BJ (cell line): ENCODE measurements around the gene EPHA3. TPM values are rescaled to one million over a fixed set of nuclear protein-coding genes. Genes with fewer than 3 reads are reported as not detected.

Source experiments
- CTCF ChIA-PET: fragments of 350-600 bp; formaldehyde crosslinking; extraction: SDS; loops from one replicate; lab custom pipeline; 2021; ENCODE audit warnings: antibody characterized with exemption, inconsistent platforms; lab: Yijun Ruan, JAX
- POLR2A ChIA-PET: fragments of 300-600 bp; sonication (Branson Sonifier 250); formaldehyde crosslinking; extraction: SDS; loops from one replicate; lab custom pipeline; 2021; ENCODE audit warnings: antibody characterized with exemption; lab: Charles Lee
- DNase-seq: peaks from one replicate; pipeline ENCODE4 v3.0.0-alpha.2; 2011; ENCODE audit warnings: low read depth
- H3K27me3 ChIP-seq: 2 replicates; pipeline ENCODE4 v1.6.0; 2011; ENCODE audit warnings: low read length; ENCODE audit not compliant: control insufficient read depth, insufficient read depth
- H3K36me3 ChIP-seq: 2 replicates; pipeline ENCODE4 v1.5.1; 2011; ENCODE audit warnings: low read length; ENCODE audit not compliant: control insufficient read depth, insufficient read depth
- H3K4me3 ChIP-seq: 2 replicates; pipeline ENCODE4 v1.5.1; 2011; ENCODE audit warnings: low read depth, mild to moderate bottlenecking, control low read depth, low read length
- polyA plus RNA-seq: library from polyadenylated mRNA; depleted of rRNA; stranded (reverse); fragments of >200 nt; gene quantifications from 2 replicates; pipeline ENCODE4 v1.2.3, GENCODE V29; 2011
- TF ChIP-seq, protein P1 (sequence below): IDR thresholded peaks from 2 replicates; pipeline ENCODE4 v1.5.1; 2011; ENCODE audit warnings: low read depth, mild to moderate bottlenecking, control low read depth, inconsistent platforms, low read length, moderate library complexity; ENCODE audit not compliant: insufficient read depth

EPHA3 gene
- polyA plus RNA-seq, 1 experiment: 0.12 TPM

DNA sequence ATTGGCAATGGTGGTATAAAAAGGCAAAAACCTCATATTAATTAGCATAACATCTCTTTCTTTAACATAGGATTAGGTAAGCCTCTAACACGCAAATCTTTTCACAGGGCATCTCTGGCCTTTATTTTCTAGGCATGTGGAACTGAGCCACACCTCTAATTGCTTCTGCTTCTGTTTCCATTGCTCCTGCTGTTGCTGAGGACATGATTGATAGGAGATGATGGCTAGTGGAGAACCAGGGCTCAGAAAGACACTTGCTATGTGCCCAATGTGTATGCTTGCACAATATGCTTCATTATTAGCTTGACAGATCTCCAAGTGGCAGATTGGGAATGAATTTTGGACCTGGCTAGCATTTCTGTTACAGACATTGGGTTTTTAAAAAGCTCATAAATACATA is 114.5 kb downstream of the EPHA3 start:
- Histone ChIP-seq H3K36me3 (no peaks in the 10 kb centered on the region), H3K4me3 (no peak overlapping the region), H3K27me3 (no peaks in the 10 kb centered on the region)
- CTCF ChIA-PET: no interaction called here
- DNase-seq: no peak
- TF ChIP-seq, protein P1, sequence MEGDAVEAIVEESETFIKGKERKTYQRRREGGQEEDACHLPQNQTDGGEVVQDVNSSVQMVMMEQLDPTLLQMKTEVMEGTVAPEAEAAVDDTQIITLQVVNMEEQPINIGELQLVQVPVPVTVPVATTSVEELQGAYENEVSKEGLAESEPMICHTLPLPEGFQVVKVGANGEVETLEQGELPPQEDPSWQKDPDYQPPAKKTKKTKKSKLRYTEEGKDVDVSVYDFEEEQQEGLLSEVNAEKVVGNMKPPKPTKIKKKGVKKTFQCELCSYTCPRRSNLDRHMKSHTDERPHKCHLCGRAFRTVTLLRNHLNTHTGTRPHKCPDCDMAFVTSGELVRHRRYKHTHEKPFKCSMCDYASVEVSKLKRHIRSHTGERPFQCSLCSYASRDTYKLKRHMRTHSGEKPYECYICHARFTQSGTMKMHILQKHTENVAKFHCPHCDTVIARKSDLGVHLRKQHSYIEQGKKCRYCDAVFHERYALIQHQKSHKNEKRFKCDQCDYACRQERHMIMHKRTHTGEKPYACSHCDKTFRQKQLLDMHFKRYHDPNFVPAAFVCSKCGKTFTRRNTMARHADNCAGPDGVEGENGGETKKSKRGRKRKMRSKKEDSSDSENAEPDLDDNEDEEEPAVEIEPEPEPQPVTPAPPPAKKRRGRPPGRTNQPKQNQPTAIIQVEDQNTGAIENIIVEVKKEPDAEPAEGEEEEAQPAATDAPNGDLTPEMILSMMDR: no peak
- POLR2A ChIA-PET: no interaction called here

DNA sequence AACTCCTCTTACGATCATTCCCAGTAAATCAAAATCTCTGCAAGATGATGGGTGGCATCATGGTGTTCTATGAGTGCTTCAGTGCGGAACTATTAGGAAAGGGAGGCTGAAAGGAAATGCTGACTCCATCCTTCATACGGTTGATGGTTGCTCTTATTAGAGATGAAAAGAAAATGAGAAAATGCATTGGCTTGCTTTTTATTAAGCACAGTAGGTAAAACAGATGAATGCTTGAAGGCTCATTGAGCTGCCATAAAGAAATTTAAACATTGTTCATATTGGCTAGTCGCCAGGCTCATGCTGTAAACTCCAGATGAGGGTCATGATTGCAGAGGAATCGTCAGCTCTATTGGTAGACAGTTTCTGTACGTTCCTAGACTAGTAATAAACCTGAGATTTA is 115.8 kb downstream of the EPHA3 start:
- ChIA-PET POLR2A (no interaction called here), CTCF (no interaction called here)
- Histone ChIP-seq H3K4me3 (no peak overlapping the region), H3K27me3 (no peaks in the 10 kb centered on the region), H3K36me3 (no peaks in the 10 kb centered on the region)
- no peak for DNase-seq
- TF ChIP-seq, protein P1: no peak

DNA sequence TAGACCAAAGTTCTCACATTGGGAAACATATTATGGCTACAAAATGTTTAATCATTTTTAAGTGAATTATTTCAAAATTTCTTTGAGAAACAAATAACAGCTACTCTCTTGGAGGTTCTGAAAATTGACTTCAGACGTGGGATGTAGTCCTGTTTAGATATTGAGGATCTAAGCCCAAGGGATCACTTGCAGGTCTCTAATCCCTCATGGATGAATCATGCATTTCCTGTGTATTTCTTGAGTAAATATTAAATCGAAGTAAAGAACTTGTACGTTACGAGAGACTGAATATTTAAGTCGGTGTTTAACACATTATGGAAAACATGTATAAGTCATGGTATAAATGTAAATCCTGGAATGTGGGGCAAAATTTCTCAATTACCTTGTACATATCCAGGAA is 119.8 kb downstream of the EPHA3 start:
- TF ChIP-seq, protein P1: no peak
- H3K36me3 ChIP-seq: no peaks in the 10 kb centered on the region
- ChIA-PET CTCF (no interaction called here), POLR2A (no interaction called here)
- H3K4me3 ChIP-seq: no peak overlapping the region
- DNase-seq: no peak
- no peaks in the 10 kb centered on the region for H3K27me3 ChIP-seq

DNA sequence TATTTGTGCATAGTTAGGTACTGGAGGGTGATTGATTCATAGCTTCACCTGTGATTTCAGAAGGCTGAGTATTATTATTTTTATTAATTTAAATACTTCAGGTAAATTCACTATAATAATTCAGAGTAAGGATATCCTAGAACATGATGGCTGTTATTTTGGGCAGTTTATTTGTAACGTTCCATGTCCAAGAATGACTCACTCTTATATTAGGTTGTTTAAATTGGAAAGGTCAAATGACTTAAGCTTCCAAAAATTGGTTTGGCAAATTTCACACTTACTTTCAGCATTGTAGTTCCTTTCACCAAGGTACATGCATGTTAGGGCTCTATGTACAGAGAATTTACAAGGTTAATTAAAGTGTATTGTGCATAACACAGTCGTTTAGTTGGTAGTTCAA is 120.2 kb downstream of the EPHA3 start:
- no peak for DNase-seq
- TF ChIP-seq, protein P1: no peak
- Histone ChIP-seq H3K4me3 (no peak overlapping the region), H3K27me3 (no peaks in the 10 kb centered on the region), H3K36me3 (no peaks in the 10 kb centered on the region)
- POLR2A ChIA-PET: no interaction called here
- CTCF ChIA-PET: no interaction called here

DNA sequence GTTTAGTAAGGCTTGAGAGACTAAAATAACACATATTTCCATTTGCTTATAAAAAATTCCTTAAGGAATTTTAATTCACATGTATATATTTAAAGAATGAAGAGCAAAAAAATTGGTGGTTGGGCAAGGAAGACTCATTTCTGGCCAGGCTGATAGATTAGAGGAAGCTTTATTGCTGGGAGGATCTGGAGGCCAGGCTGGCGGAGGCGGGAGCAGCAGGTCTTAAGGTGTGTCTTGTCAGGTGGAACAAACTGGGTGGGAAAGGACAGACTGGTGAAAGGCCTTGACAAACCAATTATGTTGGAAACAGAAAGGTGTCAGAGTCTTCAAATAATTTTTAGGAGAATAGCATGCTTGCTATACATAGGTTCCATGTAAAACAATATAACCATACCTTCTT is 124.7 kb downstream of the EPHA3 start:
- no peaks in the 10 kb centered on the region for H3K27me3 ChIP-seq
- ChIA-PET POLR2A (no interaction called here), CTCF (no interaction called here)
- H3K36me3 ChIP-seq: no peaks in the 10 kb centered on the region
- DNase-seq: no peak
- no peak overlapping the region for H3K4me3 ChIP-seq
- TF ChIP-seq, protein P1: no peak
